WERI-Rb-1 (cell line): Measurements from ENCODE around the gene MRGPRG.
"Not testable (repeated sequence)": the region's sequence is repeated elsewhere in the genome, so short reads cannot be mapped to it uniquely, and the experiment has no call there.

Experiments
- DNase-seq: peaks from one replicate; pipeline ENCODE4 v3.0.0-alpha.2; 2020
- H3K27ac ChIP-seq: fragments of 250-450 bp; sonication (Bioruptor Pico); 2 replicates; pipeline ENCODE4 v1.5.1; 2020; ENCODE audit warnings: mild to moderate bottlenecking, moderate library complexity
- H3K27me3 ChIP-seq: fragments of 250-450 bp; sonication (Bioruptor Pico); 2 replicates; pipeline ENCODE4 v1.5.1; 2021; ENCODE audit warnings: mild to moderate bottlenecking, low read depth, moderate library complexity; ENCODE audit not compliant: insufficient read depth, severe bottlenecking
- H3K36me3 ChIP-seq: fragments of 250-450 bp; sonication (Bioruptor Pico); 2 replicates; pipeline ENCODE4 v1.5.1; 2020; ENCODE audit warnings: mild to moderate bottlenecking, moderate library complexity
- H3K4me3 ChIP-seq: 2 replicates; pipeline ENCODE4 v1.5.1; 2011; ENCODE audit warnings: low read depth, mild to moderate bottlenecking, control low read depth, low read length
- H3K9me3 ChIP-seq: fragments of 250-450 bp; sonication (Bioruptor Pico); 2 replicates; pipeline ENCODE4 v1.5.1; 2021; ENCODE audit warnings: mild to moderate bottlenecking, moderate library complexity; ENCODE audit not compliant: severe bottlenecking
- CTCF ChIP-seq: IDR thresholded peaks from 2 replicates; pipeline ENCODE4 v1.5.1; 2011; ENCODE audit warnings: low read depth, mild to moderate bottlenecking, control low read depth, inconsistent platforms, low read length

Gene MRGPRG

GRCh38 chr11:3170044-3170755, 48.4 kb downstream of the MRGPRG start:
- no peak overlapping the region for H3K4me3 ChIP-seq

GRCh38 chr11:3169255-3170043, 49.2 kb downstream of the MRGPRG start:
- DNase-seq: no peak
- Histone ChIP-seq H3K27me3 (no peaks in the 10 kb centered on the region), H3K27ac (no peak overlapping the region), H3K9me3 (no peaks in the 10 kb centered on the region), H3K4me3 (no peak overlapping the region), H3K36me3 (no peaks in the 10 kb centered on the region)
- TF ChIP-seq CTCF: no peak

More at GRCh38 chr11:3170044-3170755, 48.4 kb downstream of the MRGPRG start:
- H3K9me3 ChIP-seq: no peaks in the 10 kb centered on the region
- H3K36me3 ChIP-seq: no peaks in the 10 kb centered on the region
- no peak for DNase-seq
- TF ChIP-seq CTCF: no peak
- H3K27ac ChIP-seq: no peak overlapping the region
- H3K27me3 ChIP-seq: no peaks in the 10 kb centered on the region

GRCh38 chr11:3168742-3169254, 49.8 kb downstream of the MRGPRG start:
- H3K4me3 ChIP-seq, H3K9me3 ChIP-seq, H3K36me3 ChIP-seq, DNase-seq, H3K27me3 ChIP-seq, H3K27ac ChIP-seq: not testable (repeated sequence)
